HEK293T (cell line): ENCODE data around the gene CLDN2.

Source experiments
- CTCF ChIA-PET: fragments of 350-600 bp; formaldehyde crosslinking; extraction: SDS; loops from one replicate; lab custom pipeline; 2021; ENCODE audit warnings: antibody characterized with exemption, inconsistent platforms; lab: Yijun Ruan, JAX
- POLR2A ChIA-PET: fragments of 350-600 bp; formaldehyde crosslinking; extraction: SDS; loops from one replicate; lab custom pipeline; 2020; ENCODE audit warnings: antibody characterized with exemption, inconsistent platforms; lab: Yijun Ruan, JAX
- DNase-seq: peaks from one replicate; pipeline ENCODE4 v3.0.0; 2012; ENCODE audit warnings: mixed read lengths; ENCODE audit errors: extremely low spot score
- ARNT ChIP-seq: fragments of 450-650 bp; IDR thresholded peaks from 2 replicates; pipeline ENCODE4 v1.6.1; 2017; ENCODE audit warnings: mild to moderate bottlenecking
- BHLHE40 ChIP-seq: fragments of 450-650 bp; IDR thresholded peaks from 2 replicates; pipeline ENCODE4 v1.6.1; 2016; ENCODE audit warnings: mild to moderate bottlenecking, moderate library complexity, borderline replicate concordance
- CTBP1 ChIP-seq: fragments of 450-650 bp; IDR thresholded peaks from 2 replicates; pipeline ENCODE4 v1.6.1; 2016; ENCODE audit warnings: borderline replicate concordance
- ELF4 ChIP-seq: fragments of 450-650 bp; IDR thresholded peaks from 2 replicates; pipeline ENCODE4 v1.6.1; 2017; ENCODE audit warnings: antibody characterized with exemption
- FOXA1 ChIP-seq: fragments of 450-650 bp; IDR thresholded peaks from 2 replicates; pipeline ENCODE4 v1.6.1; 2016; ENCODE audit warnings: mild to moderate bottlenecking
- FOXK2 ChIP-seq: fragments of 450-650 bp; IDR thresholded peaks from 2 replicates; pipeline ENCODE4 v1.6.1; 2016; ENCODE audit warnings: mild to moderate bottlenecking
- FOXM1 ChIP-seq: fragments of 450-650 bp; IDR thresholded peaks from 2 replicates; pipeline ENCODE4 v1.6.1; 2017; ENCODE audit warnings: mild to moderate bottlenecking, borderline replicate concordance
- HDGF ChIP-seq: fragments of 450-650 bp; IDR thresholded peaks from 2 replicates; pipeline ENCODE4 v1.6.1; 2017; ENCODE audit warnings: antibody characterized with exemption, borderline replicate concordance
- L3MBTL2 ChIP-seq: fragments of 450-650 bp; conservative IDR thresholded peaks from 2 replicates; pipeline ENCODE4 v1.6.1; 2016; ENCODE audit warnings: mild to moderate bottlenecking
- LEF1 ChIP-seq: fragments of 450-650 bp; IDR thresholded peaks from 2 replicates; pipeline ENCODE4 v1.6.1; 2017; ENCODE audit warnings: mild to moderate bottlenecking, borderline replicate concordance
- NFRKB ChIP-seq: fragments of 450-650 bp; IDR thresholded peaks from 2 replicates; pipeline ENCODE4 v1.6.1; 2016; ENCODE audit warnings: mild to moderate bottlenecking, moderate library complexity
- PKNOX1 ChIP-seq: fragments of 450-650 bp; IDR thresholded peaks from 2 replicates; pipeline ENCODE4 v1.6.1; 2016
- SP1 ChIP-seq: fragments of 450-650 bp; IDR thresholded peaks from 2 replicates; pipeline ENCODE4 v1.6.1; 2017
- SUZ12 ChIP-seq: fragments of 450-650 bp; IDR thresholded peaks from 2 replicates; pipeline ENCODE4 v1.6.1; 2016; ENCODE audit warnings: mild to moderate bottlenecking
- TARDBP ChIP-seq: fragments of 450-650 bp; IDR thresholded peaks from 2 replicates; pipeline ENCODE4 v1.6.1; 2016
- ZNF384 ChIP-seq: fragments of 450-650 bp; IDR thresholded peaks from 2 replicates; pipeline ENCODE4 v1.6.1; 2016

CLDN2 gene

DNA sequence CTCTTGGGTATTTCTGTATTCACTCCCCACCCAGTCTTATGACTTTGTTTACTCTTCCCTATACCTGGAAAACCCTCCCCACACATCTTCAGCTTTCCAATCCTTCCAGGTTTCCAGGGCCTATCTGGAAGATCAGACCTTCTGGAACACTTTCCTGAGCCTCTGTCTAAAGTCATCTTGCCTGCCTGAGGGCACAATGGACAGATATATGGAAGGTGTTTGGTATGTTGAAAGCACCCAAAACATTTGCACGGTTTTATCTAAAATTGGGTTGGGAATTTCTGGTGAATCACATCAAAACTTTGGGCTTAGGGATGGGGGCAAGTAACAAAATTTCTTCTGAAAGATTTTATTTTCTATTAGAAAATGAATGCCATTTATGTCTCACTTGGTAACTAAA is 16.0 kb downstream of the CLDN2 start:
- no peak for DNase-seq
- TF ChIP-seq SP1 (no peak), TARDBP (no peak), FOXK2 (no peak), ZNF384 (no peak), CTBP1 (no peak), ARNT (no peak), LEF1 (no peak), BHLHE40 (no peak), SUZ12 (no peak), PKNOX1 (no peak), NFRKB (no peak)
- POLR2A ChIA-PET: no interaction called here
- CTCF ChIA-PET: no interaction called here

DNA sequence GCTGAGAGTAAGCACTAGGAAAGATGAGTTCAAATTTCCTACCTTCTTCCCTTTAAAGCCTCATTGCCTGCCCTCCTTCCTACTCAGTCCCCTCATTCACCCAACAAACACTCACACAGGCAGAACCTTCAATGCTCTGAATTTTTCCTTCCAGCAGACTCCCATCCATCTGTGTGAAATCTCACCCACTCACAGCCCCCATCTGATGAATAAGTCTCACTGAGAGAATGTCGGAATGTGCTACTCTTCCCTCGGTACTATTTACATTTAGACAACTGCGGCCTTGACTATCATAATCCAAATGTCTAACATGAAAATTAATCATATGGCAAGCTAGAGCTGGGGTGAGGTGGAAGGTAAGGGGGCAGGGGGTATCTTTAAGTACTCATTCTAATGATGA is 19.4 kb downstream of the CLDN2 start:
- no peak for TF ChIP-seq FOXA1
- TF ChIP-seq CTBP1: no peak
- no peak for TF ChIP-seq ARNT
- TF ChIP-seq LEF1: no peak
- TF ChIP-seq ZNF384: no peak
- no peak for TF ChIP-seq HDGF
- TF ChIP-seq FOXM1: no peak
- TF ChIP-seq SP1: no peak
- TF ChIP-seq FOXK2: no peak
- no peak for TF ChIP-seq PKNOX1
- no peak for TF ChIP-seq SUZ12
- no peak for TF ChIP-seq BHLHE40
- DNase-seq: no peak
- ChIA-PET POLR2A (interaction anchor here (0.9 kb wide), 1 partner anchor 27 kb away, joined by 3 read pairs; no protein-coding TSS in a partner anchor), CTCF (no interaction called here)

DNA sequence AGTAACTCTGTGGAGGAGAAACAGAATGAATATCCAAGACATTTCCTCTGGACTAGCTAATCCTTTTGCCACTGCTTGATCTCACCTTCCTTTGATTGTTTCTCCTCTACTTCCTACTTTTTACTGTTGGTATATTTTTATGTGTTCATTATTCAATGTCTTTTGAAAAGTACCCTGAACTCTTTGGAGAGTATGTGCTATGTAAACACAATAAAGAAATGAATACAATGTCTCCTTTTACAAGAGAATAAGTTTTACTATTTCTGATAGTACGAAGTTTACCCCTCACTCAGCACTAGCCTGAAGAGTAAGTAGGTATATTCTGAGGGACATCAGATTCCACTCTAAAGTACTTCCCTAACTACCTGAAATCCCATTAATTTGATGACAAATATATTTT is 19.9 kb downstream of the CLDN2 start:
- POLR2A ChIA-PET: interaction anchor here (0.9 kb wide), 1 partner anchor 28 kb away, joined by 3 read pairs; no protein-coding TSS in a partner anchor
- DNase-seq: no peak
- TF ChIP-seq ARNT (no peak), PKNOX1 (no peak), FOXK2 (no peak), HDGF (no peak), ZNF384 (no peak), FOXA1 (no peak), LEF1 (no peak), SUZ12 (no peak), TARDBP (no peak), BHLHE40 (no peak), SP1 (no peak), L3MBTL2 (no peak), ELF4 (no peak), NFRKB (no peak)

GRCh38 chrX:106946464-106946863 is 26.3 kb downstream of the CLDN2 start:
- POLR2A ChIA-PET: no interaction called here
- CTCF ChIA-PET: no interaction called here
- no peak for DNase-seq
- no peak for TF ChIP-seq HDGF
- TF ChIP-seq FOXA1: no peak
- no peak for TF ChIP-seq L3MBTL2
- no peak for TF ChIP-seq ARNT
- no peak for TF ChIP-seq BHLHE40
- TF ChIP-seq CTBP1: no peak
- TF ChIP-seq ELF4: no peak
- no peak for TF ChIP-seq NFRKB

More for the DNA sequence above, 19.9 kb downstream of the CLDN2 start:
- CTCF ChIA-PET: no interaction called here

GRCh38 chrX:106948641-106949040 is 28.4 kb downstream of the CLDN2 start:
- POLR2A ChIA-PET: no interaction called here
- CTCF ChIA-PET: no interaction called here
- no peak for TF ChIP-seq FOXM1
- TF ChIP-seq FOXK2: no peak
- no peak for TF ChIP-seq TARDBP
- TF ChIP-seq ZNF384: no peak
- no peak for TF ChIP-seq FOXA1
- no peak for TF ChIP-seq CTBP1
- no peak for TF ChIP-seq LEF1
- TF ChIP-seq ELF4: no peak
- TF ChIP-seq PKNOX1: no peak
- no peak for TF ChIP-seq NFRKB
- TF ChIP-seq BHLHE40: no peak
- no peak for TF ChIP-seq L3MBTL2
- TF ChIP-seq ARNT: no peak
- TF ChIP-seq SP1: no peak
- TF ChIP-seq HDGF: no peak
- no peak for TF ChIP-seq SUZ12
- no peak for DNase-seq

- ChIA-PET POLR2A (no interaction called here), CTCF (no interaction called here)
- TF ChIP-seq ARNT: no peak
- TF ChIP-seq FOXA1: no peak
- no peak for TF ChIP-seq CTBP1
- TF ChIP-seq HDGF: no peak
- no peak for TF ChIP-seq SP1
- TF ChIP-seq BHLHE40: no peak
- no peak for TF ChIP-seq L3MBTL2
- no peak for DNase-seq
Observed at GRCh38 chrX:106949366-106949765, 29.2 kb downstream of the CLDN2 start.
